Stimulated activated CD4-positive, alpha-beta T cell treated with anti-CD3 and anti-CD28 coated beads, Interleukin-1b, Interleukin-23, amount 100 ng/mL, for 4 hours (primary cell): ENCODE measurements around the gene NDUFB2.
"Not testable (repeated sequence)": the region's sequence is repeated elsewhere in the genome, so short reads cannot be mapped to it uniquely, and the experiment has no call there.

Experiments
- DNase-seq, 2 donors: peaks; one replicate each; pipeline ENCODE4 v3.0.0-alpha.2; 2020; ENCODE audit warnings: low read depth in 2 of 2

The NDUFB2 gene

DNA sequence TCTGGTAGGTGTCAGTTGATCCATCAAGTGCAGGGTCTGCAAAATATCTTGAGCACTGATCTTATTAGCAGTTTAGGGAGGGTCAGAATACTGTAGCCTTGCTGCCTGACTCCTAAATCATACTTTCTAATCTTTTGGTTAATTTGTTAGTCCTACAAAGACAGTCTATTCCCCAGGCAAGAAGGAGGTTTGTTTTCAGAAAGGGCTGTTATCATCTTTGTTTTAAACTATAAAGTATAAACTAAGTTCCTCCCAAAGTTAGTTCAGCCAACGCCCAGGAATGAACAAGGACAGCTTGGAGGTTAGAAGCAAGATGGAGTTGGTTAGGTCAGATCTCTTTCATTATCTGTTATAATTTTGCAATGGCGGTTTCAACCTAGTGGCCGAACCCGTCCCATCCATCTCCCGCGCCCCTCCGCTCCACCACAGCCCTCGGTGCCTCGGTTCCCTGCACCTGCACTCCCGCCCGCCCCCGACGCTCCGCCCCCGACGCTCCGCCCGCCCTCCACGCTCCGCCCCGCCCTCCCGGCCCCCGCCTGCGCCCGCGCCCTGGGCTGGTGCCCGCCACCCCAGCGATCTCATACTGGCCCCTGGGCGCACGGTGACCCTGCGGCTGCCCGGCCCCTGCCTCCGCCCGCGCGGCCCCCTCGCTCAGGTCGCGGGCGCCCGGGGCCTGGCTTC is 24.0 kb upstream of the NDUFB2 start, which contains the start of gene ADCK2:
ADCK2 (plus strand) TSS at position 564 of the 681 bp plus-strand sequence. CDS start 386 bp downstream, outside the sequence.
- DNase-seq, result peak; percentile 43 to 66

- DNase-seq, result peak; percentile 44 to 56
Measured at GRCh38 chr7:140673063-140673773, 23.3 kb upstream of the NDUFB2 start.

DNA sequence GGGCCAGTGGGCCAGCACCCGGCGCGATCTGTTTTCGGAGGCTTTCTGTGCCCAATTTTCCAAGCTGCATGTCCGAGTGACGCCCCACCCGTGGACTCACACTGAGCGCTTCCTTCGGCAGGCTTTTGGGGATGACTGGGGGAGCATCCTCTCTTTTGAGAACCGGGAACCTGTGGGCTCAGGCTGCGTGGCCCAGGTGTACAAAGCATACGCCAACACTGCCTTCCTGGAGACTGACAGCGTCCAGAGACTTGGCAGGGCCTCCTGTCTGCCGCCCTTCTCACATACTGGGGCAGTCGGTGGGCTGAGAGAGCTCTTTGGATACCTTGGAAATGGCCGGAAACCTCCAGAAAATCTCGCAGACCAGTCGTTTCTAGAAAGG is 22.7 kb upstream of the NDUFB2 start:
- no peak for DNase-seq

DNA sequence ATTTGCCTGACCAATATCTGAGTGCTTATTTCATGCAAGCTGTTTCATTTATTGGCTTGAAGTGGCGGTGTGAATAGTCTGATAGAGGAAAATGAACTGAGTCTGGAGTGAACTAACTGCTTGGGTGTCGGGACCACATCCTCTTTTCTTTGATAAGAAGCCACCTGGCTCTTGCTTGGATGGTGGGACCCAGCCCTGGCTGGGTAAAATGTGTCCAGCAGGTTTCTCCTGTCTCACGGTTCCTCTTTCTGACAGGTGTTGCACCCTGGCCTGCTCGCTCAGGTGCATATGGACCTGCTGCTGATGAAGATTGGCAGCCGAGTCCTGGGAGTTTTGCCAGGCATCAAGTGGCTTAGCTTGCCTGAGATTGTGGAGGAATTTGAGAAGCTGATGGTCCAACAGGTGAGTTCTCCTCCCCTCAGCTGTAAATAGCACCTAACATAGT is 22.1 kb upstream of the NDUFB2 start:
- no peak for DNase-seq

DNA sequence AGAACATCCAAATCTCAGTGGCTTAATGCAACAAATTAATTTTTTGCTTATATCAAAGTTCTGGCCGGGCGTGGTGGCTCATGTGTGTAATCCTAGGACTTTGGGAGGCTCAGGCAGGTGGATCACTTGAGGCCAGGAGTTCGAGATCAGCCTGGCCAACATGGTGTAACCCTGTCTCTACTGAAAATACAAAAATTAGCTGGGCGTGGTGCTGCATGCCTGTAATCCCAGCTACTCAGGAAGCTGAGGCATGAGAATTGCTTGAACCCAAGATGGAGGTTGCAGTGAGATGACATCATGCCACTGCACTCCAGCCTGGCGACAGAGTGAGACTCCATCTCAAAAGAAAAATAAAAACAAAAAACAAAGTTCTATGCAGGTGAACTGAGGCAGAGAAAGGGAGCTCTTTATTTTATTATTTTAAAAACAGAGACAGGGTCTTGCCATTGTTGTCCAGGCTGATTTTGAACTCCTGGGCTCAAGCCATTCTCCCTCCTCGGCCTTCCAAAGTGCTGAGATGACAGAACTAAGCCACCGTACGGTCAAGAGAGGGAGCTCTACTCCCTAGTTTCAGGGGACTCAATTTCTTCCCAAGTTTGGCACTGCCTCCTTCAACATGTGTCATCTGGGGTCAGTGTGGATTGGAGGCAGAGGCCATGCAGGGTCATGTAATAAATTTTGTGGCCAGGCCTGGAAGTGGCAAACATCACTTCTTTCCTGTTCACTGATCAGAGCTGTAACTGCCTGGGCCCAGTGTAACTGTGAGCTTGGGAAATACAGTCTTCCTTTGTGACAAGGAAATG is 21.4 kb upstream of the NDUFB2 start:
- no peak for DNase-seq

GRCh38 chr7:140675726-140676125 is 20.8 kb upstream of the NDUFB2 start:
- DNase-seq, result no peak

DNA sequence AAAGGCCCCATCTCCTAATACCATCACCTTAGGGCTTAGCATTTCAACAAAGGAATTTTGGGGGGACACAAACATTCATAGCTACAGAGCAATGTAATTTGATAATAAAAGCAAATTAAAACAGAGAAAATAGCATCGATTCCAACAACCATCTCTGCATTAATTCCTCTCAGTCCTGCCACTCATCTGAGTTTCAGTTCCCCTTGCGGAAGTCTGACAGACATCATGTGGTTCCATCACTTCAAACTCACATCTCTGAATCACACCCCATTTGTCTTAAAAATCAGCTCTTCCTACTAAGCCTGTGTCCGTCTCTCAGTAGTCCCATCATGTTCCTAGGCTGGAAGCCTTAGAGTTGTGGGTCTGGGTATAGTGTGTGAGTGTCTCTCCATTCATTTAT is 20.2 kb upstream of the NDUFB2 start:
- DNase-seq, result no peak

GRCh38 chr7:140676956-140677355 is 19.6 kb upstream of the NDUFB2 start:
- DNase-seq, result not testable (repeated sequence)

DNA sequence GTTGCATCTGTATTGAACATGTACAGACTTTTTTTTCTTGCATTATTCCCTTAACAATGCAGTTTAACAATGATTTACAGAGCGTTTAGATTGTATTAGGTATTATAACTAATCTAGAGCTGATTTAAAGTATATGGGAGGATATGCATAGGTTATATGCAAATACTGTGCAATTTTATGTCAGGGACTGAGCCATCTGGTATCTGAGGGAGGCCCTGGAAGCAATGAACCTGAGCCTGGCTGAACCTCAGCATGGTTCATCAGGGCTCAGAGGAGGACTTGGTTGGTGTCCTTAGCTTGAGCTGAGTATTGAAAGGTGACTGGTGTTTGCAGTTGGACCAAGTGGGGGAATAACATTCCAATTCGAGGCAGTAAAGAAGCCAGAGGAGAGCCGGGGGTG is 19.0 kb upstream of the NDUFB2 start:
- DNase-seq, result no peak

- no peak for DNase-seq
Measured at GRCh38 chr7:140678081-140678815, 18.3 kb upstream of the NDUFB2 start.

GRCh38 chr7:140678816-140679130 is 17.7 kb upstream of the NDUFB2 start:
- DNase-seq, result no peak

- DNase-seq, result no peak
Measured at GRCh38 chr7:140679186-140679585, 17.3 kb upstream of the NDUFB2 start.

GRCh38 chr7:140680886-140681285 is 15.6 kb upstream of the NDUFB2 start:
- DNase-seq, result no peak

GRCh38 chr7:140681766-140682165 is 14.7 kb upstream of the NDUFB2 start:
- DNase-seq, result no peak

DNA sequence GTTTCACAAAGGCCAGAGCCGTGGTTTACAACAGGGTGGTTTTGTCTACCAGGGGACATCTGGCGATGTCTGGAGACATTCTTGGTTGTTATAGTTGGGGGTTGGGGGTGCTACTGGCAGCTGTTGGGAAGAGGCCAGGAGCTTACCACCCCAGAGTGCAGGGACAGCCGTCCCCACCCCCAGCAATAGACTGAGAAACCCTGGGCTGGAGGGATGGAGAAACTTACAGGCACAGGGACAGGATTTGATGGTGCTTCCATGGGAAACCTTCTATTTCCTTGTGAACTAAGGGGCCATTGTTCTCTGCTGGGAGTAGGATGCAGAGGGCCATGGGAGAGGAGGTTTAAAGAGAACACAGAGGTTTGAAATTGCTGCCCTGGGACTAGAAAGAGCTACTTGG is 12.9 kb upstream of the NDUFB2 start:
- DNase-seq, result no peak

- no peak for DNase-seq
Measured at GRCh38 chr7:140684066-140684950, 12.2 kb upstream of the NDUFB2 start.

DNA sequence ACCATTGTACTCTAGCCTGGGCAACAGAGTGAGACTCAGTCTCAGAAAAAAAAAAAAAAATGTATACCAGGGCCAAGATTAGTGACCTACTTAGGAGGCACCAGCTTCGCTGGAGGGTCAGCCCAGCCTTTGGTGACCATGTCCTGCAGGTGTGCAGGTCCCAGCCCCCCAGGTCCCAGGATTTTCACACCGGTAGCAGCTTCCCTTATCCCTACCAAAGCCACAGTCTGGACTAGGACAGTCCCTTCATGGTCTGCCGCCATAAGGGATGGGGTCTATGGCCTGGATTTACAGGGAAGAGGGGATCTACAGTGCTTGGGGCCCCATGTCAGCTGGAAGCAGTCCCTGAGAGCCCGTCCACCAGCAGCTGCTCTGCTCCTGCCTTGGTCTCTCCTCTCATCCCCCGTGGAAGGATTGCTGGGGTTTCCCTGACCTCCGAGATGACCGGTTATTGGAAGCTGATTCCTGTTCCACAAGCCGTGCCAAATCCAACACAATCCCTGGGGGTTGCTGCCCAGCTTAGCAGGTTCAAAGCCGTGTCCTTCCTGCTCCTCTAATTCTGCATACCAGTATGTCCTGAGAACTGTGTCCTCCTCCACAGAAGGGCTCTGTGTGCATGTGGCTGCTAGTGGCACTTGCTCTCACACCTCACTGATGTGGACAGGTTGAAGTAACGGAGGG is 11.0 kb upstream of the NDUFB2 start:
- no peak for DNase-seq

DNA sequence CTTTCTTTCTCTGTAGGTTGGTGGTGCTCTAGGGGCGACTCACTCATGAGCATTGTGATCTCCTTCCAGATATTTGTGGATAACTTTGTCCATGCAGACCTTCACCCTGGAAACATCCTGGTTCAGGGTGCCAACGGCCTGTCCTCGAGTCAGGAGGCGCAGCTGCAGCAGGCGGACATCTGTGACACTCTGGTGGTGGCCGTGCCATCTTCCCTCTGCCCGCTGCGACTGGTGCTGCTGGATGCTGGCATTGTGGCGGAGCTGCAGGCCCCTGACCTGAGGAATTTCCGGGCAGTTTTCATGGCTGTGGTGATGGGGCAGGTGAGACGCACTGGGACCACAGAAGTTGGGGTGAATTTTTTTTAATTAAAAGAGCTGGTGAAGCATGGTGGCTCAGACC is 9.6 kb upstream of the NDUFB2 start:
- DNase-seq, result no peak

GRCh38 chr7:140688341-140688740 is 8.2 kb upstream of the NDUFB2 start:
- no peak for DNase-seq
